PC-3 (cell line): ENCODE data around the gene ARHGAP6.

Experiments
- EZH2phosphoT487 ChIP-seq: fragments of 300-600 bp; sonication (generic); IDR thresholded peaks from 2 replicates; pipeline ENCODE4 v1.6.1; 2018; ENCODE audit warnings: mild to moderate bottlenecking, antibody characterized with exemption, low read length, borderline replicate concordance
- TF ChIP-seq, protein P1 (sequence below): fragments of 300-600 bp; sonication (generic); conservative IDR thresholded peaks from 2 replicates; pipeline ENCODE4 v1.5.1; 2017; ENCODE audit warnings: antibody characterized with exemption, low read depth, mild to moderate bottlenecking, low read length

DNA sequence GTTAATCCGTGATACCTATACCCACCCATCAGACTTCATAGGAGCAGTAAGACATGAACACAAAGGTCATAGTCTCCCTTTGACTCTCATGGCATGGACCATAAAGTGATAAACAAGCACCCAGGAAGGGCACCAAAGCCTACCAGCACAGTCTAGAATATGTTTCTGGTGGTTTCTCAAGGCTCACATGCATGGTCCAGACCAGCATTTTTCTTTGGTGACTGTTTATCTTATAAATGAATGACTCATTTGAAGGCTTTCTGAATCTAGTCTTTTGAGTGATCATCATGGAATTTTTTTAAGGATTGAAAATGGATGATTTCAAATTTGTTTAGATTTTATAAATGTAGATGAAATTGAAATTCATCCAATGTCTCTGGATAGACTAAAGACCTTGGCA, 404.5 kb downstream of the ARHGAP6 start:
- no peak for TF ChIP-seq EZH2phosphoT487
- TF ChIP-seq, protein P1, sequence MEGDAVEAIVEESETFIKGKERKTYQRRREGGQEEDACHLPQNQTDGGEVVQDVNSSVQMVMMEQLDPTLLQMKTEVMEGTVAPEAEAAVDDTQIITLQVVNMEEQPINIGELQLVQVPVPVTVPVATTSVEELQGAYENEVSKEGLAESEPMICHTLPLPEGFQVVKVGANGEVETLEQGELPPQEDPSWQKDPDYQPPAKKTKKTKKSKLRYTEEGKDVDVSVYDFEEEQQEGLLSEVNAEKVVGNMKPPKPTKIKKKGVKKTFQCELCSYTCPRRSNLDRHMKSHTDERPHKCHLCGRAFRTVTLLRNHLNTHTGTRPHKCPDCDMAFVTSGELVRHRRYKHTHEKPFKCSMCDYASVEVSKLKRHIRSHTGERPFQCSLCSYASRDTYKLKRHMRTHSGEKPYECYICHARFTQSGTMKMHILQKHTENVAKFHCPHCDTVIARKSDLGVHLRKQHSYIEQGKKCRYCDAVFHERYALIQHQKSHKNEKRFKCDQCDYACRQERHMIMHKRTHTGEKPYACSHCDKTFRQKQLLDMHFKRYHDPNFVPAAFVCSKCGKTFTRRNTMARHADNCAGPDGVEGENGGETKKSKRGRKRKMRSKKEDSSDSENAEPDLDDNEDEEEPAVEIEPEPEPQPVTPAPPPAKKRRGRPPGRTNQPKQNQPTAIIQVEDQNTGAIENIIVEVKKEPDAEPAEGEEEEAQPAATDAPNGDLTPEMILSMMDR = no peak
